GM23338 (cell line): ENCODE data around the gene CSNK1A1. TPM values are rescaled to one million over a fixed set of nuclear protein-coding genes. Genes with fewer than 3 reads are reported as not detected.

Experiments
- ATAC-seq: fragments of 200-7000 bp; cut with Tn5 transposase; 3 replicates; pipeline ENCODE4 v1.9.1; 2020
- DNase-seq: peaks from one replicate; pipeline ENCODE4 v3.0.0-alpha.2; 2015; ENCODE audit warnings: low spot score
- H2AFZ ChIP-seq: fragments of 200-600 bp; sonication (generic); 2 replicates; pipeline ENCODE4 v1.8.0; 2016; ENCODE audit warnings: antibody characterized with exemption, mild to moderate bottlenecking, moderate library complexity
- H3F3A ChIP-seq: fragments of 200-600 bp; sonication (generic); replicated peaks from 2 replicates; pipeline ENCODE4 v1.8.0; 2017; ENCODE audit warnings: antibody characterized with exemption, mixed run types, low read depth
- H3K27ac ChIP-seq: fragments of 200-600 bp; sonication (generic); 2 replicates; pipeline ENCODE4 v1.6.1; 2016; ENCODE audit warnings: low read depth
- H3K27me3 ChIP-seq: fragments of 200-600 bp; sonication (generic); 2 replicates; pipeline ENCODE4 v1.8.0; 2016; ENCODE audit warnings: mild to moderate bottlenecking, mixed run types, moderate library complexity; ENCODE audit not compliant: insufficient read depth
- H3K36me3 ChIP-seq: fragments of 200-600 bp; sonication (generic); 2 replicates; pipeline ENCODE4 v1.8.0; 2016; ENCODE audit warnings: mild to moderate bottlenecking; ENCODE audit not compliant: insufficient read depth
- H3K4me1 ChIP-seq: fragments of 200-600 bp; sonication (generic); 2 replicates; pipeline ENCODE4 v1.8.0; 2016; ENCODE audit warnings: mild to moderate bottlenecking, moderate library complexity; ENCODE audit not compliant: insufficient read depth
- H3K4me2 ChIP-seq: fragments of 200-600 bp; sonication (generic); 2 replicates; pipeline ENCODE4 v1.7.1; 2017; ENCODE audit warnings: mixed run types
- H3K4me3 ChIP-seq: fragments of 200-600 bp; sonication (generic); 2 replicates; pipeline ENCODE4 v1.6.1; 2016; ENCODE audit warnings: mixed run types
- H3K79me2 ChIP-seq: fragments of 200-600 bp; sonication (generic); replicated peaks from 2 replicates; pipeline ENCODE4 v1.8.0; 2017; ENCODE audit warnings: mild to moderate bottlenecking; ENCODE audit not compliant: insufficient read depth
- H3K9me2 ChIP-seq: fragments of 200-600 bp; sonication (generic); 2 replicates; pipeline ENCODE4 v1.8.0; 2017; ENCODE audit not compliant: insufficient read depth
- H4K20me1 ChIP-seq: fragments of 200-600 bp; sonication (generic); replicated peaks from 2 replicates; pipeline ENCODE4 v1.8.0; 2017; ENCODE audit warnings: mild to moderate bottlenecking; ENCODE audit not compliant: insufficient read depth
- H3K27ac Mint-ChIP-seq: 2 replicates; pipeline ENCODE4 v1.8.0; 2020; ENCODE audit warnings: inconsistent platforms, mild to moderate bottlenecking, moderate library complexity, mixed read lengths
- H3K27me3 Mint-ChIP-seq: 3 replicates; pipeline ENCODE4 v1.8.0; 2022; ENCODE audit warnings: low read depth, mild to moderate bottlenecking, moderate library complexity, mixed read lengths, inconsistent platforms; ENCODE audit not compliant: insufficient read depth, poor library complexity
- H3K36me3 Mint-ChIP-seq: 3 replicates; pipeline ENCODE4 v1.8.0; 2021; ENCODE audit warnings: low read depth, mild to moderate bottlenecking, inconsistent platforms, moderate library complexity, mixed read lengths
- H3K4me1 Mint-ChIP-seq: 3 replicates; pipeline ENCODE4 v1.8.0; 2020; ENCODE audit warnings: mild to moderate bottlenecking, inconsistent platforms, mixed read lengths
- H3K4me3 Mint-ChIP-seq: 3 replicates; pipeline ENCODE4 v1.8.0; 2021; ENCODE audit warnings: moderate library complexity, mild to moderate bottlenecking, inconsistent platforms, mixed read lengths
- H3K9me3 Mint-ChIP-seq: 3 replicates; pipeline ENCODE4 v1.8.0; 2020; ENCODE audit warnings: moderate library complexity, mild to moderate bottlenecking, inconsistent platforms, mixed read lengths
- CREB1 ChIP-seq: fragments of 250-450 bp; sonication (Bioruptor Pico); IDR thresholded peaks from 2 replicates; pipeline ENCODE4 v1.5.0; 2020; ENCODE audit warnings: low read depth, mild to moderate bottlenecking, moderate library complexity
- CTCF ChIP-seq, 2 experiments: fragments of 200-600 bp in 1 of 2; sonication (generic) in 1 of 2; conservative IDR thresholded peaks; 2 replicates each; pipeline versions ENCODE4 v1.5.1 to v1.6.1; 2016 to 2017; ENCODE audit warnings: antibody characterized with exemption in 2 of 2, low read depth in 2 of 2, mild to moderate bottlenecking in 2 of 2, moderate library complexity in 1 of 2
- ETS1 ChIP-seq: IDR thresholded peaks from 2 replicates; pipeline ENCODE4 v1.6.1; 2016; ENCODE audit warnings: antibody characterized with exemption
- EZH2 ChIP-seq: fragments of 200-600 bp; sonication (generic); IDR thresholded peaks from one replicate; pipeline ENCODE4 v1.8.0; 2017; ENCODE audit warnings: antibody characterized with exemption, mild to moderate bottlenecking, low read depth; ENCODE audit not compliant: unreplicated experiment
- EZH2phosphoT487 ChIP-seq: fragments of 200-600 bp; sonication (generic); IDR thresholded peaks from one replicate; pipeline ENCODE4 v1.8.1; 2018; ENCODE audit warnings: antibody characterized with exemption; ENCODE audit not compliant: unreplicated experiment
- JUNB ChIP-seq: IDR thresholded peaks from one replicate; pipeline ENCODE4 v1.6.1; 2016; ENCODE audit warnings: antibody characterized with exemption; ENCODE audit not compliant: unreplicated experiment
- NANOG ChIP-seq: IDR thresholded peaks from 2 replicates; pipeline ENCODE4 v1.6.1; 2016; ENCODE audit warnings: antibody characterized with exemption, borderline replicate concordance
- POLR2AphosphoS5 ChIP-seq: IDR thresholded peaks from 2 replicates; pipeline ENCODE4 v1.6.1; 2016; ENCODE audit warnings: antibody characterized with exemption, low read depth
- REST ChIP-seq: IDR thresholded peaks from one replicate; pipeline ENCODE4 v1.6.1; 2018; ENCODE audit warnings: antibody characterized with exemption; ENCODE audit not compliant: unreplicated experiment
- STAT1 ChIP-seq: IDR thresholded peaks from one replicate; pipeline ENCODE4 v1.6.1; 2016; ENCODE audit warnings: antibody characterized with exemption; ENCODE audit not compliant: unreplicated experiment
- ZNF114 ChIP-seq: fragments of 250-450 bp; sonication (Bioruptor Pico); IDR thresholded peaks from 2 replicates; pipeline ENCODE4 v1.5.0; 2020; ENCODE audit warnings: mild to moderate bottlenecking, moderate library complexity
- ZNF331 ChIP-seq: fragments of 250-450 bp; sonication (Bioruptor Pico); IDR thresholded peaks from 2 replicates; pipeline ENCODE4 v1.5.0; 2020; ENCODE audit warnings: low read depth, mild to moderate bottlenecking, moderate library complexity
- polyA plus RNA-seq: library from polyadenylated mRNA; unstranded; fragments of >200 nt; fragmentation: Nextera tagmentation; extraction: Ambion mirVana; gene quantifications from 2 replicates; pipeline ENCODE4 v1.2.1, GENCODE V29; 2016
- total RNA-seq: library from RNA; depleted of rRNA; stranded (reverse); fragments of >200 nt; shearing (Covaris generic); gene quantifications from 2 replicates; pipeline ENCODE4 v1.2.3, GENCODE V29; 2014

Gene CSNK1A1
- total and polyA plus RNA-seq, 2 experiments from 2014 or later: 110 to 233 TPM

GRCh38 chr5:149580808-149581191 lies 29.6 kb upstream of the CSNK1A1 start:
- H3K27ac ChIP-seq: no peak overlapping the region
- Mint-ChIP-seq H3K27me3 (peaks cover 21% of the 10 kb centered on the region), H3K36me3 (no peaks in the 10 kb centered on the region)

GRCh38 chr5:149578896-149579295 lies 27.7 kb upstream of the CSNK1A1 start:
- Histone ChIP-seq H3K4me1 (peaks cover 8% of the 10 kb centered on the region), H3K4me2 (no peak overlapping the region), H4K20me1 (no peaks in the 10 kb centered on the region), H3K27ac (no peak overlapping the region), H2AFZ (no peak overlapping the region), H3K4me3 (no peak overlapping the region), H3F3A (peaks cover 6% of the 10 kb centered on the region), H3K36me3 (no peaks in the 10 kb centered on the region), H3K79me2 (no peaks in the 10 kb centered on the region), H3K9me2 (no peaks in the 10 kb centered on the region), H3K27me3 (peaks cover 30% of the 10 kb centered on the region)
- H3K4me1 Mint-ChIP-seq: peaks cover 9% of the 10 kb centered on the region
- ATAC-seq (no peak), DNase-seq (no peak)
- no peak overlapping the region for H3K4me3 Mint-ChIP-seq
- peaks cover 21% of the 10 kb centered on the region for H3K27me3 Mint-ChIP-seq
- no peak overlapping the region for H3K27ac Mint-ChIP-seq
- no peaks in the 10 kb centered on the region for H3K36me3 Mint-ChIP-seq
- H3K9me3 Mint-ChIP-seq: no peaks in the 10 kb centered on the region
- TF ChIP-seq EZH2phosphoT487: no peak
- no peak for TF ChIP-seq REST
- TF ChIP-seq ETS1: no peak
- no peak for TF ChIP-seq CREB1 (CRISPR knock-in tag)
- TF ChIP-seq STAT1: no peak
- TF ChIP-seq JUNB: no peak
- TF ChIP-seq ZNF114 (CRISPR knock-in tag): no peak
- no peak for TF ChIP-seq NANOG
- no peak for TF ChIP-seq EZH2
- no peak for TF ChIP-seq ZNF331 (CRISPR knock-in tag)
- TF ChIP-seq CTCF (conservative IDR thresholded peaks at IDR 0.05; ENCODE audit: low read depth in 2 of 2): no peak

More at GRCh38 chr5:149580808-149581191, 29.6 kb upstream of the CSNK1A1 start:
- H3K9me3 Mint-ChIP-seq: no peaks in the 10 kb centered on the region
- ATAC-seq: peak; percentile 47
- H3K4me1 Mint-ChIP-seq: peaks cover 9% of the 10 kb centered on the region
- H3K4me3 Mint-ChIP-seq: peak overlapping the region; percentile 73
- peaks cover 6% of the 10 kb centered on the region for H3F3A ChIP-seq
- no peak for DNase-seq
- H3K4me1 ChIP-seq: peaks cover 8% of the 10 kb centered on the region
- TF ChIP-seq POLR2AphosphoS5 (no peak), EZH2 (peak; percentile 56)
- H3K9me2 ChIP-seq: no peaks in the 10 kb centered on the region
- H3K4me2 ChIP-seq: peak overlapping the region; percentile 78
- no peaks in the 10 kb centered on the region for H3K79me2 ChIP-seq
- H3K27ac Mint-ChIP-seq: no peak overlapping the region
- H3K4me3 ChIP-seq: peak overlapping the region; percentile 68
- H3K27me3 ChIP-seq: peaks cover 30% of the 10 kb centered on the region
- H2AFZ ChIP-seq: peak overlapping the region; percentile 100
- no peaks in the 10 kb centered on the region for H4K20me1 ChIP-seq
- no peaks in the 10 kb centered on the region for H3K36me3 ChIP-seq
